Measurements from ENCODE around the gene HSD17B4. TPM values are rescaled to one million over a fixed set of nuclear protein-coding genes. Genes with fewer than 3 reads are reported as not detected.

The HSD17B4 gene
- total RNA-seq, 1 experiment from 2014 or later: 362 TPM

DNA sequence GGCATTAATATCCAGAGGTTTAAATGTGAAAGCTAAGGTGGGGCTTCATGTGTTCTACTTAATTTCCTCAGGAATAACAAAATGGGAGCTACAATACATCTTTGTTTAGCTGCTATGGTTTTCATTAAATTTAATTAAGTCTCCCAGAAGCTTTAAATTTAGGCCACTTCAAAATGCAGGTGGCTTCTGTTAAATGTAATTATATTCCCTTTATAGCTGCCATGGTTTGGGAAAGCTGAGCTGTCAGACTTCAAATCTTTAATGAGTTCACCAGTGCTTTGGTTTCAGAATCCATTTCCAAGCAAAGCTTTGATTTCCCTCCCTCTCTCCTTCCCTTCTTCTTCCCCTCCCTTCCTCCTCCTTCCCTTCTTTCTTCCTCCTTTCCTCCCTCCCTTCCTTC is 118.6 kb downstream of the HSD17B4 start (continued):
- TF ChIP-seq ARID4B (CRISPR knock-in tag; IDR thresholded peaks at IDR 0.05; ENCODE audit: borderline replicate concordance) (no peak), FOXP1 (CRISPR knock-in tag; IDR thresholded peaks at IDR 0.05; ENCODE audit: borderline replicate concordance) (no peak), CBFB (CRISPR knock-in tag; IDR thresholded peaks at IDR 0.05; ENCODE audit: low read depth) (no peak), NFYB (CRISPR knock-in tag; conservative IDR thresholded peaks at IDR 0.05; ENCODE audit: low read depth) (no peak), CREM (CRISPR knock-in tag; IDR thresholded peaks at IDR 0.05) (no peak)
- TF ChIP-seq, protein P1, sequence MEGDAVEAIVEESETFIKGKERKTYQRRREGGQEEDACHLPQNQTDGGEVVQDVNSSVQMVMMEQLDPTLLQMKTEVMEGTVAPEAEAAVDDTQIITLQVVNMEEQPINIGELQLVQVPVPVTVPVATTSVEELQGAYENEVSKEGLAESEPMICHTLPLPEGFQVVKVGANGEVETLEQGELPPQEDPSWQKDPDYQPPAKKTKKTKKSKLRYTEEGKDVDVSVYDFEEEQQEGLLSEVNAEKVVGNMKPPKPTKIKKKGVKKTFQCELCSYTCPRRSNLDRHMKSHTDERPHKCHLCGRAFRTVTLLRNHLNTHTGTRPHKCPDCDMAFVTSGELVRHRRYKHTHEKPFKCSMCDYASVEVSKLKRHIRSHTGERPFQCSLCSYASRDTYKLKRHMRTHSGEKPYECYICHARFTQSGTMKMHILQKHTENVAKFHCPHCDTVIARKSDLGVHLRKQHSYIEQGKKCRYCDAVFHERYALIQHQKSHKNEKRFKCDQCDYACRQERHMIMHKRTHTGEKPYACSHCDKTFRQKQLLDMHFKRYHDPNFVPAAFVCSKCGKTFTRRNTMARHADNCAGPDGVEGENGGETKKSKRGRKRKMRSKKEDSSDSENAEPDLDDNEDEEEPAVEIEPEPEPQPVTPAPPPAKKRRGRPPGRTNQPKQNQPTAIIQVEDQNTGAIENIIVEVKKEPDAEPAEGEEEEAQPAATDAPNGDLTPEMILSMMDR (IDR thresholded peaks at IDR 0.05): no peak

GRCh38 chr5:119578937-119579336 is 126.6 kb downstream of the HSD17B4 start:
- ATAC-seq (peak; percentile 82), DNase-seq (ENCODE audit: low spot score) (peak; percentile 34)
- CTCF ChIA-PET: interaction anchor here (0.6 to 1.0 kb wide), 4 partner anchors 8 to 108 kb away, joined by 3 to 4 read pairs (median 4); no protein-coding TSS in a partner anchor
- Mint-ChIP-seq H3K9me3 (no peaks in the 10 kb centered on the region), H3K27ac (no peak overlapping the region), H3K27me3 (ENCODE audit: low read depth) (no peaks in the 10 kb centered on the region; the same call in 1 of the 2 replicates), H3K4me1 (peaks cover 30% of the 10 kb centered on the region), H3K4me3 (no peak overlapping the region), H3K36me3 (no peaks in the 10 kb centered on the region)
- POLR2A ChIA-PET: no interaction called here
- TF ChIP-seq ZNF317 (CRISPR knock-in tag; IDR thresholded peaks at IDR 0.05; ENCODE audit: borderline replicate concordance, low read depth): no peak
- TF ChIP-seq USF2 (CRISPR knock-in tag; IDR thresholded peaks at IDR 0.05): peak; percentile 76
- TF ChIP-seq, protein P2, sequence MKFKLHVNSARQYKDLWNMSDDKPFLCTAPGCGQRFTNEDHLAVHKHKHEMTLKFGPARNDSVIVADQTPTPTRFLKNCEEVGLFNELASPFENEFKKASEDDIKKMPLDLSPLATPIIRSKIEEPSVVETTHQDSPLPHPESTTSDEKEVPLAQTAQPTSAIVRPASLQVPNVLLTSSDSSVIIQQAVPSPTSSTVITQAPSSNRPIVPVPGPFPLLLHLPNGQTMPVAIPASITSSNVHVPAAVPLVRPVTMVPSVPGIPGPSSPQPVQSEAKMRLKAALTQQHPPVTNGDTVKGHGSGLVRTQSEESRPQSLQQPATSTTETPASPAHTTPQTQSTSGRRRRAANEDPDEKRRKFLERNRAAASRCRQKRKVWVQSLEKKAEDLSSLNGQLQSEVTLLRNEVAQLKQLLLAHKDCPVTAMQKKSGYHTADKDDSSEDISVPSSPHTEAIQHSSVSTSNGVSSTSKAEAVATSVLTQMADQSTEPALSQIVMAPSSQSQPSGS (CRISPR knock-in tag; IDR thresholded peaks at IDR 0.05; ENCODE audit: borderline replicate concordance, low read depth): no peak
- 0 out of 2 replicates have a peak, but pooled peaks have one; percentile 35 for TF ChIP-seq ZSCAN18 (CRISPR knock-in tag; IDR thresholded peaks at IDR 0.05)
- no peak for TF ChIP-seq JAZF1 (CRISPR knock-in tag; IDR thresholded peaks at IDR 0.05)
- TF ChIP-seq NR2C2 (CRISPR knock-in tag; IDR thresholded peaks at IDR 0.05): no peak
- TF ChIP-seq CDX4 (CRISPR knock-in tag; IDR thresholded peaks at IDR 0.05; ENCODE audit: borderline replicate concordance): no peak
- no peak for TF ChIP-seq ZNF396 (CRISPR knock-in tag; IDR thresholded peaks at IDR 0.05; ENCODE audit: borderline replicate concordance)
- TF ChIP-seq, protein P1 (IDR thresholded peaks at IDR 0.05): peak; percentile 50
- TF ChIP-seq, protein P3, sequence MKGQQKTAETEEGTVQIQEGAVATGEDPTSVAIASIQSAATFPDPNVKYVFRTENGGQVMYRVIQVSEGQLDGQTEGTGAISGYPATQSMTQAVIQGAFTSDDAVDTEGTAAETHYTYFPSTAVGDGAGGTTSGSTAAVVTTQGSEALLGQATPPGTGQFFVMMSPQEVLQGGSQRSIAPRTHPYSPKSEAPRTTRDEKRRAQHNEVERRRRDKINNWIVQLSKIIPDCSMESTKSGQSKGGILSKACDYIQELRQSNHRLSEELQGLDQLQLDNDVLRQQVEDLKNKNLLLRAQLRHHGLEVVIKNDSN (CRISPR knock-in tag; IDR thresholded peaks at IDR 0.05): peak; percentile 63; the same call in 1 of the 2 replicates
- TF ChIP-seq, protein P4, sequence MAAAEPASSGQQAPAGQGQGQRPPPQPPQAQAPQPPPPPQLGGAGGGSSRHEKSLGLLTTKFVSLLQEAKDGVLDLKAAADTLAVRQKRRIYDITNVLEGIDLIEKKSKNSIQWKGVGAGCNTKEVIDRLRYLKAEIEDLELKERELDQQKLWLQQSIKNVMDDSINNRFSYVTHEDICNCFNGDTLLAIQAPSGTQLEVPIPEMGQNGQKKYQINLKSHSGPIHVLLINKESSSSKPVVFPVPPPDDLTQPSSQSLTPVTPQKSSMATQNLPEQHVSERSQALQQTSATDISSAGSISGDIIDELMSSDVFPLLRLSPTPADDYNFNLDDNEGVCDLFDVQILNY (CRISPR knock-in tag; IDR thresholded peaks at IDR 0.05): no peak
- no peak for TF ChIP-seq ZNF425 (CRISPR knock-in tag; conservative IDR thresholded peaks at IDR 0.05)
- no peak for TF ChIP-seq JUN (CRISPR knock-in tag; IDR thresholded peaks at IDR 0.05)

All from WTC11 (cell line).